Stimulated activated CD4-positive, alpha-beta T cell treated with anti-CD3 and anti-CD28 coated beads, Interleukin-2, amount 100 ng/mL, for 48 hours (primary cell): ENCODE data around the gene HMX2.
A peak's percentile ranks its signal among the peaks of the same experiment; 100 is the strongest.

Experiments
- DNase-seq, 2 donors: peaks; one replicate each; pipeline ENCODE4 v3.0.0-alpha.2; 2020

The HMX2 gene

GRCh38 chr10:123147635-123148413 lies at the start of gene HMX2:
Gene HMX2 (plus strand): TSS chr10:123148136. CDS start chr10:123148379, 243 bp downstream.
- peak in 1 of 2 donors; percentile 43 for DNase-seq

- DNase-seq, result no peak
These were observed 47.7 kb upstream of the HMX2 start for GRCh38 chr10:123100030-123100762.

GRCh38 chr10:123101872-123102271 lies 46.1 kb upstream of the HMX2 start:
- no peak for DNase-seq

GRCh38 chr10:123102673-123103072 lies 45.3 kb upstream of the HMX2 start:
- no peak for DNase-seq

- no peak for DNase-seq
These were observed 44.0 kb upstream of the HMX2 start for GRCh38 chr10:123103944-123104343.

- DNase-seq, result no peak
These were observed 38.5 kb upstream of the HMX2 start for GRCh38 chr10:123109466-123109865.

GRCh38 chr10:123117644-123118417 lies 30.1 kb upstream of the HMX2 start:
- DNase-seq, result no peak

- DNase-seq, result no peak
These were observed 28.9 kb upstream of the HMX2 start for GRCh38 chr10:123119081-123119480.

GRCh38 chr10:123126246-123126645 lies 21.7 kb upstream of the HMX2 start:
- DNase-seq, result no peak

- no peak for DNase-seq
These were observed 18.2 kb upstream of the HMX2 start for GRCh38 chr10:123129618-123130271.

- DNase-seq, result peak; percentile 85 to 88
These were observed 15.1 kb upstream of the HMX2 start for GRCh38 chr10:123132576-123133477.

- DNase-seq, result no peak
These were observed 14.2 kb upstream of the HMX2 start for GRCh38 chr10:123133541-123134342.

GRCh38 chr10:123134343-123134914 lies 13.5 kb upstream of the HMX2 start:
- DNase-seq, result no peak

GRCh38 chr10:123134915-123135414 lies 13.0 kb upstream of the HMX2 start:
- no peak for DNase-seq

GRCh38 chr10:123135415-123136141 lies 12.4 kb upstream of the HMX2 start, which contains the start of gene HMX3:
Gene HMX3 (plus strand): TSS chr10:123135970. CDS start chr10:123136051, 81 bp downstream.
- peak in 1 of 2 donors; percentile 40 for DNase-seq

GRCh38 chr10:123136221-123136805 lies 11.6 kb upstream of the HMX2 start:
- DNase-seq, result no peak

GRCh38 chr10:123136806-123137642 lies 10.9 kb upstream of the HMX2 start:
- DNase-seq, result peak in 1 of 2 donors; percentile 24

- DNase-seq, result no peak
These were observed 8.8 kb upstream of the HMX2 start for GRCh38 chr10:123139165-123139520.
